ENCODE data around the gene TMEM255B. TPM values are rescaled to one million over a fixed set of nuclear protein-coding genes. Genes with fewer than 3 reads are reported as not detected.

Gene TMEM255B
- total RNA-seq, 1 donor from 2014 or later: under 0.01 TPM

- DNase-seq: no peak
Measured at GRCh38 chr13:113804017-113804702, 45.1 kb downstream of the TMEM255B start.

- no peak for DNase-seq
Measured at GRCh38 chr13:113804703-113805430, 45.8 kb downstream of the TMEM255B start.

GRCh38 chr13:113805431-113806103, 46.5 kb downstream of the TMEM255B start:
- no peak for DNase-seq

- DNase-seq: no peak
Measured at GRCh38 chr13:113806104-113806471, 47.1 kb downstream of the TMEM255B start.

DNA sequence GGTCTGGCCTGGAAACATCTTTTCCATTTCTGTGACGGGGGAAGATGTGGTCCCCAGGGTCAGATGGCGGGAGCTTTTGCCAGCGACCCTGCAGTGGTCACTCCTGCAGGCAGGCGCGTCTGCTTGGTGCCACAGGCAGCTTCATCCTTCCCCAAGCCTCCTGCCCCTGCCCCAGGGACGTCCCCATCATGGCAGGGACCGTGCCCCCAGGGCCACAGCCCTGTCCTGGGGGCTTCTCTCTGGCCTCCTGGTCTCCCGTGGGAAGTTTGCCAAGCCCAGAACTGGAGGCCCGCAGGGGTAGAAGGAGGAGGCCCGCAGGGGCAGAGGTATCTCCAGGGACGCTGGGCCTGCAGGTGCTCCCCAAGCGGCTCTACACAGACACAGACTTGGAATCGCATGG, 47.5 kb downstream of the TMEM255B start:
- DNase-seq: no peak

GRCh38 chr13:113808058-113808834, 49.2 kb downstream of the TMEM255B start:
- no peak for DNase-seq

DNA sequence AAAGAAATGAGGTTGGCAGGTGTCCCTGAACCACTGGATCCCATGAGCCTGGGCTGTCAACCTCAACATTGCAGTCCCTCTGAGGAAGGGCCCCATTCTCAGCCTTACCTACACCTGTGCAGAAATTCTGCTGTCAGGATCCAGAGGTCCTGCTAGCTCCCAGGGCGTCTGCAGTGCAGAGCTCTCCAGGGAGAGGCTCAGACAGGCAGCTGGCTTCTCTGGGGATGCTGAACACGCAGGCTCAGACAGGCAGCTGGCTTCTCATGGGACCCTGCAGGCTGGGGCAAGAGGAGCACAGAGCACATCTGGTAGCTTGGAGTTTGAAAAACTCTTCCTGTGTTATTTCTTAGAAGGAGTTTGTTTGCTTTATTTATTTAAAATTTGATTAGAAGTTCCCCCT, 50.9 kb downstream of the TMEM255B start:
- DNase-seq: no peak

- DNase-seq: no peak
Measured at GRCh38 chr13:113810640-113811039, 51.6 kb downstream of the TMEM255B start.

DNA sequence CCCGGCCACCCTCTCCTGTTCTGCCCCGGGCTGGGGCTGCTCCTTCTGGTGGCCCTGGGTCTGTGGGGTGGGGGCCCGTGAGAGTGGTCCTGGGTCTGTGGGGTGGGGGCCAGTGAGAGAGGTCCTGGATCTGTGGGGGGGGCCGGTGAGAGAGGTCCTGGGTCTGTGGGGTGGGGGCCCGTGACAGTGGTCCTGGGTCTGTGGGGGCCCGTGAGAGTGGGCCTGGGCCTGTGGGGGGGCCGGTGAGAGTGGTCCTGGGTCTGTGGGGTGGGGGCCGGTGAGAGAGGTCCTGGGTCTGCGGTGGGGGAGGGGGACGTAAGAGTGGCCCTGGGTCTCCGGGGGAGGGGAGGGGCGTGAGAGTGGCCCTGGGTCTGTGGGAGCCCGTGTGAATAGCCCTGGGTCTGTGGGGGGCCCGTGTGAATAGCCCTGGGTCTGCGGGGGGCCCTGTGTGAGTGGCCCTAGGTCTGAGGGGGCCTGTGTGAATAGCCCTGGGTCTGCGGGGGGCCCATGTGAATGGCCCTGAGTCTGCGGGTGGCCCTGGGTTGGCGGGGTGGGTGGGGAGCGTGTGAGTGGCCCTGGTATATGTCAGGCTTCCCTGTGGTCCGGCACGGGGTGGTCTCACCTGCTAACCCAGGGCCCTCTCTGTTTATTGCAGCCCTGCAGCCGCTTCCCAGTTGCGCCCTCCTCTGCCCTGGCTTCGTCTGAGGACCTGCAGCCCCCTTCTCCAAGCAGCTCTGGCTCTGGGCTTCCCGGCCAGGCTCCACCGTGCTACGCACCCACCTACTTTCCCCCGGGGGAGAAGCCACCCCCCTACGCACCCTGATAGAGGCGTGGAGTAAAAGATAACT, 52.3 kb downstream of the TMEM255B start:
- DNase-seq: no peak

GRCh38 chr13:113812178-113813040, 53.4 kb downstream of the TMEM255B start:
- no peak for DNase-seq

- DNase-seq: no peak
Measured at GRCh38 chr13:113813070-113813748, 54.2 kb downstream of the TMEM255B start.

DNA sequence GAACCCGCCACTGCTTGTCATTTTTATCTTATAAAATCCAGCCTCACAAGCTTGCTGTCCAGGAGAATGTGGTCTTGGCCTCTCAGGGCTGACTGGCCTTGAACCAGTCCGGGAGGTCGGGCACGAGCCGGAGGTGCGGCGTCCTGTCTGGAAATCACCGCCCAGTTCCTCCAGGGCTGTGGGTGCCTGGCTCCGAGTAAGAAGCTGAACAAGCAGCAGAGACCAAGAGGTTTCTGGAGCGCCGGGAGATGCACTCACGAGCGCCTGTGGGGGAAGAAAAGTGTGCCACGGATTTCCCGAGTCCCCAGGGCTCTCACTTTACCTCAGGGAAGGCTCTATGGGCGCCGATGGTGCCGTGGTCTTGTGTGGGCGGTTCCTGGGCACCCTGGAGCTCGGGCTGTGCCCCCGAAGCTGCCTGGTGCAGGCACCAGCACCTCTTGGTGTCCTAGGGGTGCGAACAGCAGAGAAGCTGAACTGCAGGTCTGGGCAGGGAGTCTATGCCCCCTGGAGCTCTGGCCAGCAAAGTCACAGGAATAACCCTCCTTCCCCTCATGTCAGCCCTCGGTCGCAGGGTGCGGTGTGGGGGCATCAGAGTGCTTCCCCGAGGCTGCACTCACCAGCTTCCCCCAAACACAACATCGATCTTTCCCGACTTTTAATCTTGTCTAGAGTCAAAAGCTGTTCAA, 54.9 kb downstream of the TMEM255B start:
- no peak for DNase-seq

DNA sequence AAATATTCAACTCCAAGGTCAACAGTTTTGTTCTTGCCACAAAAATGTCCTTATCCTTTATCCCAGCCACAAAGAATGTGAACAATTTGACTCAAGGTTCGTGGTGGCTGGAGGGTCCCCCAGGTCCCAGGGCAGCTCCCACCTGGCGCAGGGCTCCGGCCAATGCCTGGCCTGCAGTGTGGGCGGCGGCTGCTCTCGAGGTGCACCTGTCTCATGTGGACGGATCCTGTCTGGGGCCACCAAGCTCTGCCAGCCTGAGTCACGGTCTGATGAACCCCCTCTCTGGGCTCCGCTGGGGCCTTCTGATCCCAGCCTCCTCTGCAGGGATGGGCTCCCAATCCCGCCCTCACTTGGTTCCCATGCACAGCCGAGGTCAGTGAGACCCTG, 55.4 kb downstream of the TMEM255B start:
- no peak for DNase-seq

- no peak for DNase-seq
Measured at GRCh38 chr13:113815151-113816058, 56.4 kb downstream of the TMEM255B start.

DNA sequence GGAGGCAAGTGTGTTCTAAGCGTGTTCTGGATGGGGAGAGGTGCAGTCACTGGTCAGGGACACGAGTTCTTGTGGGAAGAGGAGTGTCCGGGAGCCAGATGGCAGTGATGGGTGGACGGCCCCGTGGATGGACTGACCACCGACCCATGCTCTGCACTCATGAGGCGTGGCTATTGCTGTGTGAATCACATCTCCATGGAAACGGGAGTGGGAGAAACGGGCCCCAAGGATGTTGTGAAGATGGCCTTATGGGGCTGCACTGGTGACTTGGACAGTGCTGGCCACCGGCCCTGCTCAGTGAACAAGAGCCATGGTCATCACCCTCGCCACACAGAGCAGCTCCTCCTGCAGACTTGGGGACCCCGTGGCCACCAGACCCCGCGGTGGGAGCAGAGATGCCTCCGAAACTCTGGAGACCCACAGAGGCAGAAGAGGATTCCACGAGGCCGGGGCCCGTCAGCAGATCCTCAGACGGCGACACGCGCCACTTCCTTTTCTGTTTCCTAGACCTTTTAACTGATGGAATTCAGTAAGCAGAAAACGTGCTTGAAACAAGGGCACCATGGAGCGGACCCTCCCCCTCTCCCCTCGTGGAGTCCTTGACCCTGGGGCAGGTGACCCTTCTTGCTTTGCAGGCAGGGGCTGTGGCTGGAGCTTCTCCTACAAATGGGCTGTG, 57.4 kb downstream of the TMEM255B start:
- DNase-seq: no peak

- peak; percentile 33 for DNase-seq
Measured at GRCh38 chr13:113816946-113817859, 58.2 kb downstream of the TMEM255B start.
